HEK293 (cell line): ENCODE results near the gene FKBP3.

Source experiments
- ATF2 ChIP-seq: fragments of 450-650 bp; formaldehyde crosslinking; IDR thresholded peaks from 2 replicates; pipeline ENCODE4 v1.5.1; 2016; ENCODE audit warnings: missing biosample characterization, missing genetic modification characterization, low read depth
- GFI1B ChIP-seq: fragments of 450-650 bp; formaldehyde crosslinking; IDR thresholded peaks from 2 replicates; pipeline ENCODE4 v1.5.1; 2016; ENCODE audit warnings: missing biosample characterization, missing genetic modification characterization
- KLF8 ChIP-seq: fragments of 450-650 bp; formaldehyde crosslinking; IDR thresholded peaks from 2 replicates; pipeline ENCODE4 v1.5.1; 2016; ENCODE audit warnings: missing biosample characterization, missing genetic modification characterization
- SCRT2 ChIP-seq: fragments of 450-650 bp; formaldehyde crosslinking; IDR thresholded peaks from 2 replicates; pipeline ENCODE4 v1.5.1; 2016; ENCODE audit warnings: missing biosample characterization, missing genetic modification characterization
- ZBTB20 ChIP-seq: fragments of 450-650 bp; formaldehyde crosslinking; IDR thresholded peaks from 2 replicates; pipeline ENCODE4 v1.5.1; 2016; ENCODE audit warnings: missing biosample characterization, missing genetic modification characterization
- ZFP3 ChIP-seq: fragments of 450-650 bp; formaldehyde crosslinking; IDR thresholded peaks from 2 replicates; pipeline ENCODE4 v1.5.1; 2016; ENCODE audit warnings: low read depth, missing biosample characterization, missing genetic modification characterization
- ZFP37 ChIP-seq: fragments of 450-650 bp; formaldehyde crosslinking; IDR thresholded peaks from 2 replicates; pipeline ENCODE4 v1.5.1; 2016; ENCODE audit warnings: missing biosample characterization, missing genetic modification characterization
- ZNF10 ChIP-seq: fragments of 450-650 bp; formaldehyde crosslinking; IDR thresholded peaks from 2 replicates; pipeline ENCODE4 v1.5.1; 2017; ENCODE audit warnings: missing biosample characterization, missing genetic modification characterization
- ZNF24 ChIP-seq: fragments of 450-650 bp; formaldehyde crosslinking; IDR thresholded peaks from 2 replicates; pipeline ENCODE4 v1.5.1; 2016; ENCODE audit warnings: missing biosample characterization, missing genetic modification characterization
- ZNF391 ChIP-seq: fragments of 450-650 bp; formaldehyde crosslinking; IDR thresholded peaks from 2 replicates; pipeline ENCODE4 v1.5.1; 2016; ENCODE audit warnings: low read depth, missing biosample characterization, missing genetic modification characterization, borderline replicate concordance
- ZNF501 ChIP-seq: fragments of 450-650 bp; formaldehyde crosslinking; IDR thresholded peaks from 2 replicates; pipeline ENCODE4 v1.5.1; 2016; ENCODE audit warnings: missing biosample characterization, missing genetic modification characterization
- ZNF558 ChIP-seq: fragments of 450-650 bp; formaldehyde crosslinking; IDR thresholded peaks from 2 replicates; pipeline ENCODE4 v1.5.1; 2016; ENCODE audit warnings: missing biosample characterization, missing genetic modification characterization
- ZNF560 ChIP-seq: fragments of 450-650 bp; formaldehyde crosslinking; IDR thresholded peaks from 2 replicates; pipeline ENCODE4 v1.5.1; 2017; ENCODE audit warnings: missing biosample characterization, missing genetic modification characterization, borderline replicate concordance
- ZNF600 ChIP-seq: fragments of 450-650 bp; formaldehyde crosslinking; IDR thresholded peaks from 2 replicates; pipeline ENCODE4 v1.5.1; 2016; ENCODE audit warnings: missing biosample characterization, missing genetic modification characterization
- ZNF623 ChIP-seq: fragments of 450-650 bp; formaldehyde crosslinking; IDR thresholded peaks from 2 replicates; pipeline ENCODE4 v1.5.1; 2016; ENCODE audit warnings: missing biosample characterization, missing genetic modification characterization
- ZNF654 ChIP-seq: fragments of 450-650 bp; formaldehyde crosslinking; IDR thresholded peaks from 2 replicates; pipeline ENCODE4 v1.5.1; 2016; ENCODE audit warnings: low read depth, missing biosample characterization, missing genetic modification characterization
- ZNF76 ChIP-seq: fragments of 450-650 bp; formaldehyde crosslinking; IDR thresholded peaks from 2 replicates; pipeline ENCODE4; 2016; ENCODE audit warnings: low read depth, missing biosample characterization, missing genetic modification characterization, borderline replicate concordance
- ZNF777 ChIP-seq: fragments of 450-650 bp; formaldehyde crosslinking; IDR thresholded peaks from 2 replicates; pipeline ENCODE4 v1.5.1; 2017; ENCODE audit warnings: missing biosample characterization, missing genetic modification characterization, borderline replicate concordance
- ZSCAN18 ChIP-seq: fragments of 450-650 bp; formaldehyde crosslinking; IDR thresholded peaks from 2 replicates; pipeline ENCODE4 v1.5.1; 2016; ENCODE audit warnings: missing biosample characterization, missing genetic modification characterization
- ZSCAN30 ChIP-seq: fragments of 450-650 bp; IDR thresholded peaks from 2 replicates; pipeline ENCODE4 v1.5.1; 2018; ENCODE audit warnings: missing biosample characterization, mild to moderate bottlenecking, missing genetic modification characterization, moderate library complexity
- TF ChIP-seq, protein P1 (sequence below): fragments of 450-650 bp; formaldehyde crosslinking; IDR thresholded peaks from 2 replicates; pipeline ENCODE4 v1.5.1; 2016; ENCODE audit warnings: missing biosample characterization, missing genetic modification characterization
- TF ChIP-seq, protein P2 (sequence below): fragments of 450-650 bp; formaldehyde crosslinking; IDR thresholded peaks from 2 replicates; pipeline ENCODE4 v1.5.1; 2016; ENCODE audit warnings: missing biosample characterization, missing genetic modification characterization
- TF ChIP-seq, protein P3 (sequence below): fragments of 450-650 bp; formaldehyde crosslinking; IDR thresholded peaks from 2 replicates; pipeline ENCODE4 v1.5.1; 2016; ENCODE audit warnings: missing biosample characterization, missing genetic modification characterization
- TF ChIP-seq, protein P4 (sequence below): fragments of 450-650 bp; formaldehyde crosslinking; IDR thresholded peaks from 2 replicates; pipeline ENCODE4 v1.5.1; 2017; ENCODE audit warnings: missing biosample characterization, missing genetic modification characterization
- TF ChIP-seq, protein P5 (sequence below): fragments of 450-650 bp; formaldehyde crosslinking; IDR thresholded peaks from 2 replicates; pipeline ENCODE4 v1.5.1; 2016; ENCODE audit warnings: missing biosample characterization, missing genetic modification characterization

Gene FKBP3

GRCh38 chr14:45135659-45136395 is 1.5 kb upstream of the FKBP3 start, which contains the start of gene FANCM (continued):
- TF ChIP-seq, protein P1, sequence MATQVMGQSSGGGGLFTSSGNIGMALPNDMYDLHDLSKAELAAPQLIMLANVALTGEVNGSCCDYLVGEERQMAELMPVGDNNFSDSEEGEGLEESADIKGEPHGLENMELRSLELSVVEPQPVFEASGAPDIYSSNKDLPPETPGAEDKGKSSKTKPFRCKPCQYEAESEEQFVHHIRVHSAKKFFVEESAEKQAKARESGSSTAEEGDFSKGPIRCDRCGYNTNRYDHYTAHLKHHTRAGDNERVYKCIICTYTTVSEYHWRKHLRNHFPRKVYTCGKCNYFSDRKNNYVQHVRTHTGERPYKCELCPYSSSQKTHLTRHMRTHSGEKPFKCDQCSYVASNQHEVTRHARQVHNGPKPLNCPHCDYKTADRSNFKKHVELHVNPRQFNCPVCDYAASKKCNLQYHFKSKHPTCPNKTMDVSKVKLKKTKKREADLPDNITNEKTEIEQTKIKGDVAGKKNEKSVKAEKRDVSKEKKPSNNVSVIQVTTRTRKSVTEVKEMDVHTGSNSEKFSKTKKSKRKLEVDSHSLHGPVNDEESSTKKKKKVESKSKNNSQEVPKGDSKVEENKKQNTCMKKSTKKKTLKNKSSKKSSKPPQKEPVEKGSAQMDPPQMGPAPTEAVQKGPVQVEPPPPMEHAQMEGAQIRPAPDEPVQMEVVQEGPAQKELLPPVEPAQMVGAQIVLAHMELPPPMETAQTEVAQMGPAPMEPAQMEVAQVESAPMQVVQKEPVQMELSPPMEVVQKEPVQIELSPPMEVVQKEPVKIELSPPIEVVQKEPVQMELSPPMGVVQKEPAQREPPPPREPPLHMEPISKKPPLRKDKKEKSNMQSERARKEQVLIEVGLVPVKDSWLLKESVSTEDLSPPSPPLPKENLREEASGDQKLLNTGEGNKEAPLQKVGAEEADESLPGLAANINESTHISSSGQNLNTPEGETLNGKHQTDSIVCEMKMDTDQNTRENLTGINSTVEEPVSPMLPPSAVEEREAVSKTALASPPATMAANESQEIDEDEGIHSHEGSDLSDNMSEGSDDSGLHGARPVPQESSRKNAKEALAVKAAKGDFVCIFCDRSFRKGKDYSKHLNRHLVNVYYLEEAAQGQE (tag by site-specific recombination), result no peak; the same call in 1 of the 2 replicates
- TF ChIP-seq ZNF391 (no peak), ATF2 (tag by site-specific recombination) (no peak), ZFP3 (tag by site-specific recombination) (no peak), ZNF10 (tag by site-specific recombination) (no peak), GFI1B (no peak), ZNF24 (tag by site-specific recombination) (no peak), ZNF558 (tag by site-specific recombination) (peak; percentile 23; the same call in 1 of the 2 replicates), ZNF654 (tag by site-specific recombination) (no peak), KLF8 (tag by site-specific recombination) (peak; percentile 50; the same call in 1 of the 2 replicates), ZNF777 (tag by site-specific recombination) (peak; percentile 77; the same call in 1 of the 2 replicates), ZNF600 (tag by site-specific recombination) (peak; percentile 90), SCRT2 (0 out of 2 replicates have a peak, but pooled peaks have one; percentile 19), ZNF623 (tag by site-specific recombination) (no peak), ZNF76 (tag by site-specific recombination) (no peak; the same call in 1 of the 2 replicates), ZFP37 (tag by site-specific recombination) (no peak), ZNF501 (tag by site-specific recombination) (0 out of 2 replicates have a peak, but pooled peaks have one; percentile 10), ZSCAN30 (tag by site-specific recombination) (no peak), ZNF560 (tag by site-specific recombination) (no peak), ZBTB20 (tag by site-specific recombination) (peak; percentile 40; the same call in 1 of the 2 replicates), ZSCAN18 (no peak)
- TF ChIP-seq, protein P2, sequence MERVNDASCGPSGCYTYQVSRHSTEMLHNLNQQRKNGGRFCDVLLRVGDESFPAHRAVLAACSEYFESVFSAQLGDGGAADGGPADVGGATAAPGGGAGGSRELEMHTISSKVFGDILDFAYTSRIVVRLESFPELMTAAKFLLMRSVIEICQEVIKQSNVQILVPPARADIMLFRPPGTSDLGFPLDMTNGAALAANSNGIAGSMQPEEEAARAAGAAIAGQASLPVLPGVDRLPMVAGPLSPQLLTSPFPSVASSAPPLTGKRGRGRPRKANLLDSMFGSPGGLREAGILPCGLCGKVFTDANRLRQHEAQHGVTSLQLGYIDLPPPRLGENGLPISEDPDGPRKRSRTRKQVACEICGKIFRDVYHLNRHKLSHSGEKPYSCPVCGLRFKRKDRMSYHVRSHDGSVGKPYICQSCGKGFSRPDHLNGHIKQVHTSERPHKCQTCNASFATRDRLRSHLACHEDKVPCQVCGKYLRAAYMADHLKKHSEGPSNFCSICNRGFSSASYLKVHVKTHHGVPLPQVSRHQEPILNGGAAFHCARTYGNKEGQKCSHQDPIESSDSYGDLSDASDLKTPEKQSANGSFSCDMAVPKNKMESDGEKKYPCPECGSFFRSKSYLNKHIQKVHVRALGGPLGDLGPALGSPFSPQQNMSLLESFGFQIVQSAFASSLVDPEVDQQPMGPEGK (tag by site-specific recombination), result no peak
- TF ChIP-seq, protein P3, sequence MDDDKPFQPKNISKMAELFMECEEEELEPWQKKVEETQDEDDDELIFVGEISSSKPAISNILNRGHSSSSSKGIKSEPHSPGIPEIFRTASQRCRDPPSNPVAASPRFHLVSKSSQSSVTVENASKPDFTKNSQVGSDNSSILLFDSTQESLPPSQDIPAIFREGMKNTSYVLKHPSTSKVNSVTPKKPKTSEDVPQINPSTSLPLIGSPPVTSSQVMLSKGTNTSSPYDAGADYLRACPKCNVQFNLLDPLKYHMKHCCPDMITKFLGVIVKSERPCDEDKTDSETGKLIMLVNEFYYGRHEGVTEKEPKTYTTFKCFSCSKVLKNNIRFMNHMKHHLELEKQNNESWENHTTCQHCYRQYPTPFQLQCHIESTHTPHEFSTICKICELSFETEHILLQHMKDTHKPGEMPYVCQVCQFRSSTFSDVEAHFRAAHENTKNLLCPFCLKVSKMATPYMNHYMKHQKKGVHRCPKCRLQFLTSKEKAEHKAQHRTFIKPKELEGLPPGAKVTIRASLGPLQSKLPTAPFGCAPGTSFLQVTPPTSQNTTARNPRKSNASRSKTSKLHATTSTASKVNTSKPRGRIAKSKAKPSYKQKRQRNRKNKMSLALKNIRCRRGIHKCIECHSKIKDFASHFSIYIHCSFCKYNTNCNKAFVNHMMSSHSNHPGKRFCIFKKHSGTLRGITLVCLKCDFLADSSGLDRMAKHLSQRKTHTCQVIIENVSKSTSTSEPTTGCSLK (tag by site-specific recombination), result no peak
- TF ChIP-seq, protein P4, sequence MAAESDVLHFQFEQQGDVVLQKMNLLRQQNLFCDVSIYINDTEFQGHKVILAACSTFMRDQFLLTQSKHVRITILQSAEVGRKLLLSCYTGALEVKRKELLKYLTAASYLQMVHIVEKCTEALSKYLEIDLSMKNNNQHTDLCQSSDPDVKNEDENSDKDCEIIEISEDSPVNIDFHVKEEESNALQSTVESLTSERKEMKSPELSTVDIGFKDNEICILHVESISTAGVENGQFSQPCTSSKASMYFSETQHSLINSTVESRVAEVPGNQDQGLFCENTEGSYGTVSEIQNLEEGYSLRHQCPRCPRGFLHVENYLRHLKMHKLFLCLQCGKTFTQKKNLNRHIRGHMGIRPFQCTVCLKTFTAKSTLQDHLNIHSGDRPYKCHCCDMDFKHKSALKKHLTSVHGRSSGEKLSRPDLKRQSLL (tag by site-specific recombination), result peak; percentile 95
- TF ChIP-seq, protein P5, sequence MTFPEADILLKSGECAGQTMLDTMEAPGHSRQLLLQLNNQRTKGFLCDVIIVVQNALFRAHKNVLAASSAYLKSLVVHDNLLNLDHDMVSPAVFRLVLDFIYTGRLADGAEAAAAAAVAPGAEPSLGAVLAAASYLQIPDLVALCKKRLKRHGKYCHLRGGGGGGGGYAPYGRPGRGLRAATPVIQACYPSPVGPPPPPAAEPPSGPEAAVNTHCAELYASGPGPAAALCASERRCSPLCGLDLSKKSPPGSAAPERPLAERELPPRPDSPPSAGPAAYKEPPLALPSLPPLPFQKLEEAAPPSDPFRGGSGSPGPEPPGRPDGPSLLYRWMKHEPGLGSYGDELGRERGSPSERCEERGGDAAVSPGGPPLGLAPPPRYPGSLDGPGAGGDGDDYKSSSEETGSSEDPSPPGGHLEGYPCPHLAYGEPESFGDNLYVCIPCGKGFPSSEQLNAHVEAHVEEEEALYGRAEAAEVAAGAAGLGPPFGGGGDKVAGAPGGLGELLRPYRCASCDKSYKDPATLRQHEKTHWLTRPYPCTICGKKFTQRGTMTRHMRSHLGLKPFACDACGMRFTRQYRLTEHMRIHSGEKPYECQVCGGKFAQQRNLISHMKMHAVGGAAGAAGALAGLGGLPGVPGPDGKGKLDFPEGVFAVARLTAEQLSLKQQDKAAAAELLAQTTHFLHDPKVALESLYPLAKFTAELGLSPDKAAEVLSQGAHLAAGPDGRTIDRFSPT (tag by site-specific recombination), result no peak
